RKO (cell line): ENCODE results near the gene PPARG.
"Not testable (repeated sequence)": the region's sequence is repeated elsewhere in the genome, so short reads cannot be mapped to it uniquely, and the experiment has no call there.

Experiments
- DNase-seq: peaks from one replicate; pipeline ENCODE4 v3.0.0-alpha.2; 2016; ENCODE audit warnings: low spot score

Gene PPARG

DNA sequence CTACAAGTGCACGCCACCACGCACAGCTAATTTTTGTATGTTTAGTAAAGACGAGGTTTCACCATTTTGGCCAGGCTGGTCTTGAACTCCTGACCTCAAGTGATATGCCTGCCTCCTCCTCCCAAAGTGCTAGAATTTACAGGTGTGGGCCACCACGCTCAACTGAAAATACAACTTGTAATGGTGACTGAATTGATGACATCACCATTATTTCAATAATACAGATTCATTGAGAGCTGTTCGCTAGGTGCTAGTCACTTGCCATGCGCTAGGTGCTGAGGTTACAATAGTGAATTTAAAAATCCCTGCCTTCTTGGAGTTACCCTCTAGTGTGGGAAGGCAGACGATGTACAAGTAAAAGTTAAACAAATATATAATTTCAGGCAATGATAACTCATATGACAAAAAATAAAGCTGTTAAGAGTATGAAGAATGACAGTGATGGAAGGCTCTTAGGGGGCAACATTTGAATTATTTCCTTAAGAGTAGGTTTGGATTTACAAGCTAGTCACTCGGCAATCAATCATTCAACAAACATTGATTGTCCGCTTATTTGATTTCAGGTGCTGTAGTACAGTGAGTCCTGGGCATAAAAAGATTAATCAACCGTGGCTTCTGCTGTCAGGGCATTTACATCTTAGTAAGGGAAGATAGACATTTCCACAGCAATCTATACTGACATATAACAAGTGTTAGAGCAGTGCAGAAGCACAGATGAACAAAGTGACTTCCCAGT, 9.1 kb upstream of the PPARG start:
- no peak for DNase-seq

DNA sequence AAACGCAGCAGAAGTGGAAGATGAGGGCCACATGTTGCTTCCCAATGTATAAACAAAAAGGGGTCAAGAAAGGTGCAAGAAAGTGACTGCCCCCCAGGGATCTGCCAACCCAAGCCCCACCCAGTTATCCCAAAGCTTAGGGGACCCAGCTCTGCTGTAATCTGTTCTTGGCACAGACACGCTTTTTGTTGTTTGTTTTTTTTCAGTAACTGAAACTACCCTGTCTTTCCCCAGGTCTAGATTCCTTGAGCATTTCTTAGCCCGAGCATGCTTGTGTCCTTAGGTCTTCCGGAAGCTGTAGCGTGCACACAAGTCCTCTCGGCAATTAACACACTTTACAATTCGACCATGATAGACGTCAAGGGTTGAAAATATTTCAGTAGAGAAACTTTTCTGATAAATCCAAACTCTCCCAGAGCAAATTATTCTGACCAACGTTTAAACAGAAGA, 8.5 kb upstream of the PPARG start:
- no peak for DNase-seq

DNA sequence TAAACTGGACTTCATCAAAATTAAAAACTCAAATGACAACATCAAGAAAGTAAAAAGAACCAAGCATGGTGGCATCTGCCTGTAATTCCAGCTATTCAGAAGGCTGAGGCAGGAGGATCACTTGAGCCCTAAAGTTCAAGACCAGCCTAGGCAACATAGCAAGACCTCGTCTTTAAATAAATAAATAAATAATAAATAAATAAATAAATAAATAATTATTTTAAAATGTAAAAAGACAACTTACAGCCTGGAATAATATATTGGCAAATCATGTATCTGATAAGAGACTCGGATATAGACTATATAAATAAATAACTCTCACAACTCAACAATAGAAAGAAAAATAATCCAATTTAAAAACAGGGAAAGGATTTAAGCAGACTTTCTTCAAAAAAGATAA, 4.3 kb upstream of the PPARG start:
- no peak for DNase-seq

DNA sequence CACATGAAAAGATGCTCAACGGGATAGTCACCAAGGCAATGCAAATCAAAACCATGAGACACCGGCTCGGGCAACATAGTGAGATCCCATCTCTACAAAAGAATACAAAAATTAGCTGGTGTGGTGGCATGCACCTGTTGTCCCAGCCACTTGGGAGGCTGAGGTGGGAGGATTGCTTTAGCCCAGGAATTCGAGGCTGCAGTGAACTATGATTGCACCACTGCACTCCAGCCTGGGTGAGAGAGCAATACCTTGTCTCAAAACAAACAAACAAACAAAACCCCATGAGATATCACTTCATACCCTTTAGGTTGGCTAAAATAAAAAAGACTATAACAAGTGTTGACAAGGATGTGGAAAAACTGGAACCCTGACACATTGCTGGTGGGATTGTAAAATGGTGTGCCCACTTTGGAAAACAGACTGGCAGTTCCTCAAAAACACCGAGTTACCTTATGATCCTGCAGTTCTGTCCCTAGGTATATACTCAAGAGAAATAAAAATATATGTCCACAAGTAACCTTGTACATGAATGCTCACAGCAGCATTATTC, 3.8 kb upstream of the PPARG start:
- DNase-seq: no peak

DNA sequence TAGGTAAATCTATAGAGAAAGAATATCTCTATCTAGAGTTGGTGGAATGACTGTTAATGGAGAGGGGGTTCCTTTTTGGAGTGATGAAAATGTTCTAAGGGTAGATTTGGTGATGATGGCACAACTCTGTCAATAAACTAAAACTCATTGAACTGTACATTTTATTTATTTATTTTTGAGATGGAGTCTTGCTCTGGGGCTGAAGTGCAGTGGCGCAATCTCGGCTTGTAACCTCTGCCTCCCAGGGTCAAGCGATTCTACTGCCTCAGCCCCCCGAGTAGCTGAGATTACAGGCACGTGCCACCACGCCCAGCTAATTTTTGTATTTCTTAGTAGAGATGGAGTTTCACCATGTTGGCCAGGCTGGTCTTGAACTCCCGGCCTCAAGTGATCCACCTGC, 3.1 kb upstream of the PPARG start:
- not testable (repeated sequence) for DNase-seq

DNA sequence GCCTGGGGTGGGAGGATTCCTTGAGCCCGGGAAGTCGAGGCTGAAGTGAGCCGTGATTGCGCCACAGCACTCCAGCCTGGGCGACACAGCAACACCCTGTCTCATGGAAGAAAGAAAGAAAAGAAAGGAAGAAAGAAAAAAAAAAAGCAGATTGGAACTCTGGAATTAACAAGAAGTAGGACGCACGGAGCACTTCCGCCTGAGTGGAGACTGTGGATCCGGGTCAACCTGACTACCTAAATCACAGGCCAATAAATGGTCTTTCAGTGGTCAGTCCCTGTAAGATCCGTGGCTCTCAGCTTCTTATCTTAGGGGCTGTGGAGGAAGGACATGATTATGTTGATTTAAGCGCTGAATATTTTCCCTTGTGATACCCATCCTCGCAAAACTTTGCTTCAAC, 2.4 kb upstream of the PPARG start:
- DNase-seq: no peak

DNA sequence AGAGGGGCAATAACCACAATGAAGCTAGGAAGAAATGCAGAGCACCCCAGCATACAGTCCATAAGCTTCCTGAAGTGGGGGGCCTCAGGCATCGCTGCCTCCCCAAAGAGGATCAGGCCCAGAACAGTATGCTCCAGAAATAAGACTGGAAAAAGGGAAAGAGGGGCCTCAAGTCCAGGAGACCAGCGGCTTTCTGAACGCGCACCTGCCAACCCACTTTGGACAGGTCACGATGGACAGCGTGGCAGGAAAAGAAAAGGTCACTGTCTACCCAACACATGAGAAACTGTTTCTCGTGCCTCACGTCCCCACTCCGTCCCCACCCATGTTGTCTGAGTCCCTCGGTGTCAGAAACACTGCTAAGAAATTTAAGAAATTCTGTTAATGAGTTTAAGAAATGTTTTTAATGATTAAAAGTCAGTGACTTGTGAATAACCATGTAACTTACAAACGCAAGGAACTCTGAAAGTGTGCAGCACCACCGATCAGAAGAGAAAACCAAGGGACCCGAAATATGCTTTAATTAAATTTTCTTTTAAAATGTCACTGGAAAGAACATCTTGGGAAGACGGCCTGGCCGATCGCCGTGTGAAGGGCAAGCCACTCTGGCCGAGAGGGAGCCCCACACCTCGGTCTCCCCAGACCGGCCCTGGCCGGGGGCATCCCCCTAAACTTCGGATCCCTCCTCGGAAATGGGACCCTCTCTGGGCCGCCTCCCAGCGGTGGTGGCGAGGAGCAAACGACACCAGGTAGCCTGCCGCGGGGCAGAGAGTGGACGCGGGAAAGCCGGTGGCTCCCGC, 1.7 kb upstream of the PPARG start:
- DNase-seq: no peak

DNA sequence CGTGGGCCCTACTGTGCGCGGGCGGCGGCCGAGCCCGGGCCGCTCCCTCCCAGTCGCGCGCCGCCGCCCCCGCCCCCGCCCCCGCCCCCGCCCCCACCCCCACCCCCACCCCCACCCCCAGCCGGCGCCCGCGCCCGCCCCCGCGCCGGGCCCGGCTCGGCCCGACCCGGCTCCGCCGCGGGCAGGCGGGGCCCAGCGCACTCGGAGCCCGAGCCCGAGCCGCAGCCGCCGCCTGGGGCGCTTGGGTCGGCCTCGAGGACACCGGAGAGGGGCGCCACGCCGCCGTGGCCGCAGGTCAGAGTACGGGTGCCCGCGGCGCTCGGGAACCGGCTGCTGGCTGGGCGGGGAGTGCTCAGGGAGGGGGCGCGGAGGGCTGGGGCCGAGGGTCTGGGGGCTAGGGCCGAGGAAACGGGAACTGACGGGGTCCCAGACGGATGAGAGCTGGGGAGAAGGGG, 1.1 kb upstream of the PPARG start:
- DNase-seq: no peak

DNA sequence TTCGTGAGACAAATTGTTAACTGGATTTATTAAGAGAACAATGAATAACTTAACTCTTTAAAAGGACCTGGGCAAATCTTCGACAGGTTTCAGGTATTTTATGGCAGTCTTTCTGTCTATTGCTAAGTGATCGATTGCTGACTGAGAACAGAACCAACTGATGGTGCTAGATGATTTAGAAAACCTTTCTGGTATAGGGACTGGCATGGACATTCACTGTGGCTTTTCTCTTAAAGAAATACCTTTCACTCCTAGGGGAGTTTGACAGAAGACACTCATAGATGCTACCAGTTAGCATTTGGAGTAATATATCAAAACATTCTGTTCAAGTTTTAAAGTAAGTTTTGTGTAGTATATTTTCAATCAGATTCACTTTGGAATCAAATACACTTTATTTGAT, 654 bp downstream of the PPARG start:
- no peak for DNase-seq

DNA sequence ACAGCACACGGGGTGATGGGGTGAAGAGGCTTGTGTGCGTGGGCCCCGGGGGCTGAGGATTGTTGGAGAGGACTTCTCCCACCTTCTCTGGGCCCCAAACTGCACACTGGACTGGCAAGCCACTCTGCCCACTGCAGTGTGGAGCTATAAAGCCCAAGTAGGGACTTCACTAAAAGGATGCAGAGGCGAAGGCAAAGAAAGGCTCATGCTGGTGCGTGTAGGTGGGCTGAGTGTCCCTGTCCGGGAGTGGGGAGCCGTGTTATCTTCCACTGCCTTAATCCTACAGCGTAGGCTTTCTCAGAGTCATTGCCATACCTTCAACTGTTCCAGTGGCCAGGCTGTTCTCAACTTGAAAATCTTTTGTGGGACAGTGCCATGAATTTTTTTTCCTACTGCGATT, 3.9 kb downstream of the PPARG start:
- no peak for DNase-seq

DNA sequence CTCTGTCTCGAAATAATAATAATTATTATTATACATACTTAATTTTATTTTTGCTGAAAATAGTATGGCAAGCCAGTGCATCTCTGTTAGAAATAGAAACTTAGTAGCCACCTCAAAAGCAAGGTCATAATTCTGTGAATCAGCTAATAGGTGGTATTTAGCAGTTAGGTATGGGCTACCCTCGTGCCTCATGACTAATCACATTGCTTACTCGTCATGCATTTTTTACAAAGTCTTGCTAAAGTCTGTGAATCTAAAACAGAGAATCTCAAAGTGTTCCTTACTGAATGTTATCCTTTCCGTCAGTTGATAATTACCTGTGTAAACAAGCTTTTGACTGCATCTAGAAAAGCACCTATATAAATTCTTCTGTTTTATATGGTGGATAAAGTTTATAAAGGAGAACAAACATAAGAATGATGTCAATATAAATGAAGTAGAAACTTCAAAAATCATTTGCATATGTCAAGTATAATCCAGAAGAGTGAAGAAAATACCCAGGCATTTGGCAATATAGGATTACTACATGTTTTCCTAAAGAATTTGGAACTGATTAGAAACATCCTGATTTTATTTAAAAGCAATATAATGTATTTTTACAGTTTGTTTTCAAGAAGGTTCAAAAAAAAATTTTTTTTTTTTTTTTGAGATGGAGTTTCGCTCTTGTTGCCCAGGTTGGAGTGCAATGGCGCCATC, 6.2 kb downstream of the PPARG start:
- DNase-seq: peak; percentile 27

DNA sequence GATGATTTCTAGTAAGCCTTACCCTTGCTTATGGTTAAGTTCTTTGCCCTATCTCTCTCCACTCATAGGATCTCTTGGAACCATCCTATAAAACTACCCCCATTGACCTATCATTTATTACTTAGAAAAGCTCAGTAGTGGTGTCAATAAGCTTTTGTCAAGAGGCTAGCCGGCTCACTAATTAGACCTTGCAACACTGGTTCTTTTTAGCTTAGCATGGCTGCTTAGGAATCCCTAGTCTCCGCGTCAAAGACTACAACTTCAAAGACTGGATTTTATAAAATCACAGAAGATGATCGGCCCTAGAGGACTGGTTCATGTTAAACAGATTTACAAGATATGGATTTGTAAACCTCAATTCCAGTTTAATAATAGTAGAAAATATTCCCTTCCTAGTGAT, 7.6 kb downstream of the PPARG start:
- DNase-seq: no peak

DNA sequence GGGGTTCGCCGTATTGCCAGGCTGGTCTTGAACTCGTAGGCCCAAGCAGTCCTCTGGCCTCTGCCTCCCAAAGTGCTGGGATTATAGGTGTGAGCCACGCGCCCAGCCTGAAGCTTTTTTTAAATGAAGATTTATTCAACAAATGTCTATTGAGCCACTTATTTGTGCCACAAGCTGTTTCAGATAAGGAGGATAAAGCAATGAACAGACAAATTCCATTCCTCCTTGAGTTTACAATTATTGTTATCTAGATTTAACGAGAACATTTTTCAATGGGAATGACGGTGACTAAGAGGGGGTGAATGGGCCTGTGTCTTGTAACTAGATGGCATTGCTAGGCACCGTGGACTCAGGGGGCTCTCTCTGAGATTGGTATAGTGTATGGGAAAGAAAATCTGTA, 10.2 kb downstream of the PPARG start:
- no peak for DNase-seq

DNA sequence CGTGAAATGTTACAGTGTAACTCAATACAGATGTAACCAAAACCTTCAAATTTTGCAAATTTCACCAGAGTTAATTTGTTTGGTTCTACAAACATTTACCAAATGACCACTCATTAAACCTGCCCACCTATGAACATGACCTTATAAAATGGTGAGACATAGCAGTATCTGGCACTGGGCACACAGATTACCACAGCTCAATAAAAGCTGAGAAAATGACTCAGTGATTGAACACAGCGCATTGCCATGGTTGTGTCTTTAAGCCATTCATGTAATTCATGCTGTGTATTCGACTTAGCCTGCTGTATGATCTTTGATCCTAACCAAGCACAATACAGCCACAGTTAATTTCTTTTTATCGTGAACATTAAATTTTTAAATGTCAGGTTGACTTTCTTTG, 11.3 kb downstream of the PPARG start:
- DNase-seq: peak; percentile 11

DNA sequence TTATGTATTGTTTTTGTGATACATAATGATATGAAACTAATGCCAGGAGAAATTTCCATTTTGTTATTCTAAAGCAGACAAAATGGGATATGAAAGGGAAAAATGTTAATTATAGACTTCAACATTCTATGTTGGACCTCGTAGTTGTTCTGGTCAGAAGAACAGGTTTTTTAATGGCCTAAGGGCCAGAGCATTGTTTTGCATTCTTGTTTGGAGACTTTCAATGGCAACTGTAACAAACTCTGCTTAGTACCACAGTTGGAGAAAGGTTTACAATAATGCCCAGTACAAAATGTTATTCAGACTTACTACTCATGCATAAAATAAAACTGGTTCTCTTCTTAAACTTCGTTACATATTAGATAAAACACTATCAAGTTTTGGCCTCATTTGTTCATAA, 12.2 kb downstream of the PPARG start:
- DNase-seq: no peak

DNA sequence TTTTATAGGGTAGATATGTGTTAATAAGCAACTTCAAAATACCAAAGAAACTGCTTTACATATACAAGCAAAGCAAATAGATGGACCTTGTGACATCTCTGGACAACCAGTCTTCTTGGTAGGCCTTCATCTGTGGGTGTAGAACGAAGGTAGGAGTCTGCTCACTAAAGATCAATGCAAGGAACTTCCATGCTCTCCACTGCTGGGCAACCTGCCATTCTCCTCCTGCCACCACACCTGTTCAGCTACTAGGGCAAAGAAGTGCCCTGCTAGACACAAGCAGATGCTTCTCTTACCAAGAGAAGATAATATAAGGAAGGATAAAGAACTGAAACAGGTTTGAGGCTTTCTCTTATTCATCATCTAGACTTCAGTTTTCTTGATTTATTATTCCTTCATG, 12.6 kb downstream of the PPARG start:
- no peak for DNase-seq

DNA sequence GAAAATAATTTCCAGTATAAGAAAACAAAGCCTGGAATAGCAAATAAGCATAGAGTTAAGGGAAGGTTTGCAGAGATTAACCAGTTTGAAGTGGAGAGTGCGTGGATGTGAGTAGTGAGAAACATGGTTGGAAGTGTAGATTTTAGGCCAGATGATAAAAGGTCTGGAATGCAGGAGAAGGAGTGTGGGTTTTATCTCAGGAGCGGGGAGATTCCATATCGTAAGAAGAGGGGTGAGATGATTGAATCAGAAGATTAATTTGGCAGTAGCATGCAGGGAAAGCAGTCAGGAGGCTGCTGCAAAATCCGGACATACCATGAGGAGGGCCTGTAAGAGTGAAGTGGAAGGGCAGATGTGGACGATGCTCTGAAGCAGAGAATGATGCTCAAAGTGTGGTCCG, 13.7 kb downstream of the PPARG start:
- DNase-seq: no peak

DNA sequence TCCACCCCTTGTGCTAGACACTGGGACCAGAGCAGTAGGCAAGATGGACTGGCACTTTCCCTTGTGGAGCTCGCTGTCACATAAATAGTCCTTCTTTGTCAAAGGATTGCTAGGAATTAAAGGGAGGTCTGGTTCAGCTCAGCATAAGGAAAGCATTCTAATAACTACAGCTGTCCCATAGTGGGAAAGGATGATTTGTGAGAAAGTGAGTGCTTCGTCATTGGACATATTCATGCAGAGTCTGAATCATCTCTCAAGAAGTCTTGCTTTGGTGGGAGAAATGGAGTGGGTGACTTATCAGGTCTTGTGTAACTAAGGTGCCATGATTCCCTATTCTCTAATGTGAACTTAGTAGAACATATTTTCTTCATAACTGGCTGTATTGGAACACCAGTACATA, 14.7 kb downstream of the PPARG start:
- peak; percentile 73 for DNase-seq

DNA sequence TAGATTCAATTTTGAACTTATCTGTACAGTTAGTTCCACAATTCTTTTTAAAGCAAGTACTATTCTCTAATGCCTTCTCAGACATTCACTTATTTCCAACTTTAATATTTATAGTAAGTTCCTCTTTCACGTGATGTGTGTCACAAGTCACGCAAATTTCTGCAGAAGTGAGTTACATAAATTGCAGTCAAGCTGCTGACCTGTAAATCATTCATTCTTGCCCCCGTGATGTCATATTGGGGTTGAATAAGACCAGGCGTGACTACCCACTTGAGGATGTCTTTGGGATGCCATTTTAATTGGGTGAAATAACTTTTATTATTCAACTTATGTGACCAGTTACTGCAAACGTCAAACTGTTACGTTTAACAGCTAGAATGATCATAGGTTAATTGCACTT, 15.1 kb downstream of the PPARG start:
- DNase-seq: no peak

DNA sequence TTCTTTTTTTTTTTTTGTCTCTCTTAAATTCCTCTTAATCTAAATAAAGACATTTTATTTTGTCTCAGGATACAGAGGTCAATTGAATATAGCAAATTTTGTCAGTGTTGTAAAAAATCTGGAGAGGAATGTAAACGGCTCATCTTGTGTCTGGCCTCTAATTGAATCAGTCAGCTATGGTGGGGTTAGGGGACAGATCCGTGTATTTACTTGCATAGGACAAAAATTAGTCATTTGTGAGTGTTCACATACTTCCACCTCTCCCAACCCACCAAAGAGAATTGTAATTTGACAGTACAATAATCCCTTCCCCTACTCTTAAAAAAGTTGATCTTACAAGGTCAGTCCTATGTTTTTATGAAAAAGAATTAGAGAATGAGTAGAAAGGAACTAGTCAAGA, 18.3 kb downstream of the PPARG start:
- no peak for DNase-seq

DNA sequence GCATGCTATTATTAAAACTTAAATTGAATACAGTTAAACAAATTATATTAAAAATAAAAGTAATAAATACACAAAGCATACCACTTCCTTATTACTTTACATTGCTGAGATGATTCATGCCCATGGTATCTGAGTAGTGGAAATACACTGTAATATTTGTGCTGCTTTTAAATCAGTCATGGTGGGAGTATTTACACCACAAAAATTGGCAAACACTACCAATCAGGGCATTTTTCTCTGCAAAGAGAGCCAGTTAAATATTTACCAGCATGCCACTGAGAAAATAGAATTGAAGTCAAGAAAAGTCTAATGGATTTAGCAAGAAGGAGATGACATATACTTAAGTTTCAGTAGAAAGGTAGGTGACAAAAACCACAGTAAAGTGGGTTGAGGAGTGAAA, 19.6 kb downstream of the PPARG start:
- peak; percentile 55 for DNase-seq

DNA sequence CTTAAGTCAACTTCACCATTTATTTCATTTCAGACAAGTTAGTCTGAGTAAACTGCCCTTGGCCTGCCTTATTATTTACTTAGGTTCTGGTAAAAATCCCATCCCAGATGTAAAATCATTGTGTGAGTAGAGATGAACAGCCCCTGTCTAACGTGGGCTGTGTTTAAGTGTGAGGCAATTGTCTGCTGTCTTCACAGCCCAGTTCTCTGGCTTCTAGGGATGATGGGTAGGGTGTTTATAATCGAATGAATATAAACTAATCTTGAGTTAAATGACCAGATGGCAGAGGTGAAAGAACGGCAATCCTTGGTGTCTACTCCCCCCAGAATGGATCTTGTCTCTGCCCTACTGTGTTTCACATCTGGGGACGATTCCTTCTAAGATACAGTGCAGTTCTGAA, 20.8 kb downstream of the PPARG start:
- DNase-seq: no peak

DNA sequence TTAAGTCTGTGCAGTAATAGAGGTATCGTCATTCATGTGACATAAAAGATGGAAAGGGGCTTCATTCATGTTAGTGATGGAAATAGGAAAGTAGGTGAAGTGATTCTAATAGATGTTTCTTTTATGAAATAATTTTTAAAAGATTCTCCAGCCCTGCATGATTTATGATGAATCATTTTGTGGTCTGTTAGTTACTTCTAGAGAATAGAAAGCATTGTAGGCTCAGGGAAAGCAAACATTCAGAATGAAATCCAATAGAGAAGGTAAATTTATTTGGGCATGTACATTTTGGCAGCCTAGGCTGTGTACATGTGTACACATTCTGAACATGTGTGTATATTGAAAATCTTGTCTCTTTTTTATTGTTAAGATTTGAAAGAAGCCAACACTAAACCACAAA, 23.1 kb downstream of the PPARG start:
- no peak for DNase-seq
